HG02623 (cell line): ENCODE results near the gene PPP1R14B.

Source experiments
- ATAC-seq: cut with Tn5 transposase; IDR thresholded peaks from one replicate; pipeline ENCODE4 v1.9.1; 2021; ENCODE audit warnings: moderate library complexity; ENCODE audit not compliant: unreplicated experiment

The PPP1R14B gene

DNA sequence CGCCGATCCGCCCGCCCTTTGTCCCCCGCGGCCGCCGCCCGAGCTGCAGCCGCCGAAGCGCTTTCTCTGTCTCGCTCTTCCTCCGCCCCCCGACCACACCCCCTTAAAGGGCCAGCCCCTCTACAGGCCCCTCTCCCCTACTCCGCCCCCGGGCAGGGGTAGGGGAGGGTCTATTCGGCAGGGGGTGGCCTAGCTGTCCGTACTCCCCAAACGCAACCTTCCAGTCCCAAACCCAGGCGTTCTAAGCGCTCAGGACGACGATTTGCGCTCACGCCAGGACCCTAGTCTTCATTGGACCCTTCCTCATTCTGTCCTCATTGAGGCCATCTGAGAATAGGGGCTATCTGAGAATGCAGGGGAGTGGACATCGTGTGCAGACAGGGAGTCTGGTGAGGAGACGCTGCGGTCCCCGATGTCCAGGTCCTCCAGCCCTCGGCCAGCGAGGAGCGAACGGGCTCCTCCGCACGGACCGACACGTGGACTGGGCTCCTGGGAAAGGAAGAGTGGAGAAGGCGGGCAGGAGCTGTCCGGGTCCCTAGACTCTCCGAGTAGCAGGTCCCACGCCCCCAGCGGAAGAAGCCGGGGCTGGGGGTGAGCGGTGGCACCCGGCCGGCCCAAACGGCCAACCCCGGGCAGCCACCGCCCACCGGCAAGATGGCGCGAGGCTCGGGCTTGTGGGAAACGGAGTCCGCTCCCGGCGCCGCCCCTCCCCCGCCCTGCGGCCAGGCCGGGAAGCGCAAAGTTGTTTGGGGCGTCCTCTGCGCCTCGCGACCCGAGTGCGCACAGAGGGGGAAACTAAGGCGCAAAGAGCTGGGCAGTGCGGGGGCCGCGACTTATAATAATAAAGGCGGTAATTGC, at the start of gene PPP1R14B:
Gene PPP1R14B, minus strand, starts transcription at position 73 of the 858 bp plus-strand sequence. CDS start 270 bp downstream, outside the sequence.
- ATAC-seq: peak; percentile 29

- ATAC-seq: no peak
Observed at GRCh38 chr11:64296236-64296635, 49.5 kb upstream of the PPP1R14B start.

DNA sequence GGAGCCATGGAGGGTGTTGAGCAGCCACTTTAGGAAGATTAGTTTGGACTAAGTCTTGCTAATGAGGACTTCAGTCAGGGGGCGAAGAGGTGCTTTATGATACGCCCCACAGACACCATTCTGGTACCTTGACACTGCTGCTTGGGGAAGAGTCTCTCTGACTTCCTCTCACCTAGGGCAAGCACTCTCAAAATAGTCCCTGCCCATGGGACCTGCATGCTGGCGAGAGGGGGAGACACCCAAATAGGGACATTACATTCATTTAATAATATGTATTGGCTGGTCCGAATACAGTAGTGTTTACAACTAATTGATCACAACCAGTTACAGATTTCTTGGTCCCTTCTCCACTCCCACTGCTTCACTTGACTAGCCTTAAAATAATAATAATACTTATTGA, 49.0 kb upstream of the PPP1R14B start:
- no peak for ATAC-seq

DNA sequence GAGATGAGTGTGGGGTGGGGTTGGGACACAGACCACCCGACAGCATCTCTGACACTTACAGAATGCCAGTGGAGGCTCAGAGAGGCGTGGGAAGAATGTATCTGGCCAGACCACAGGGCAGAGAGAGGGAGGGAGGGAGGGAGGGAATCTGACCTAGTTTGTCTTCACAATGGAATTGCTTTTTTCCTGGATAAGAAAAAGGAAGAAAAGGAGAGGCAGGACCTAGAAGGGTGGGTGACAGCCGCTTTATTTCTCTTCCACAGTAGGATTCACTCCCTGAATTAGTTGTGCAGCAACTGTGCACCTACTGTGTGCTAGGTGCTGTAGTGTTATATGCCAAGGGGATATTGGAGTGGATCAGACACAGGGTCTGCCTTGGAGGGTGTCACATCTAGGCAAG, 48.0 kb upstream of the PPP1R14B start:
- no peak for ATAC-seq

DNA sequence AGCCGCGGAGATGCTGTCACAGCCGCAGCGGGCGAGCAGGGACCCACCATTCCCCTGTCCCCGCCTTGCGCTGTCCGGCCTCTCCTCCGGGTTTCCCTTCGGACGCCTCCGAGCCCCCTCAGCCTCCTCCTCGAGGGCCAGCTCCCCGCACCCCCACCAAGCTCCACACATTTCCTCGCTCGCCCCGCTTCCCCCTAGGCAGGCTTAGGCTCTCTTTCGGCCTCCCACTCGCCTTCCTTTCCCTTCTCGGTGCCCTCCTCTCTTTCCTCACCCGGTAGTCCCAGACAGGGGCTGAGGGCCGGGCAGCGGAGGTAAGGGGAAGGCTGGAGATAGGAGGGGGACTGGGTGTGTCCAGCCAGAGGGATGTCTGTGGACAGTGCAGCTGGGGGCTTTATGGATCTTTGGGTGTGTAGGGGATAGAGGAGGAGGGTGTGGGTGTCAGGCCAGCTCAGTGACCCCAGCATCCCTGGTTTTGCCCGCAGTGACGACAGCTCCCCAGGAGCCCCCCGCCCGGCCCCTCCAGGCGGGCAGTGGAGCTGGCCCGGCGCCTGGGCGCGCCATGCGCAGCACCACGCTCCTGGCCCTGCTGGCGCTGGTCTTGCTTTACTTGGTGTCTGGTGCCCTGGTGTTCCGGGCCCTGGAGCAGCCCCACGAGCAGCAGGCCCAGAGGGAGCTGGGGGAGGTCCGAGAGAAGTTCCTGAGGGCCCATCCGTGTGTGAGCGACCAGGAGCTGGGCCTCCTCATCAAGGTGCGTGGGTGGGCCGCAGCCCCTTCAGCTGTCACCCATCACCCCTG, 45.9 kb upstream of the PPP1R14B start:
- ATAC-seq: no peak

DNA sequence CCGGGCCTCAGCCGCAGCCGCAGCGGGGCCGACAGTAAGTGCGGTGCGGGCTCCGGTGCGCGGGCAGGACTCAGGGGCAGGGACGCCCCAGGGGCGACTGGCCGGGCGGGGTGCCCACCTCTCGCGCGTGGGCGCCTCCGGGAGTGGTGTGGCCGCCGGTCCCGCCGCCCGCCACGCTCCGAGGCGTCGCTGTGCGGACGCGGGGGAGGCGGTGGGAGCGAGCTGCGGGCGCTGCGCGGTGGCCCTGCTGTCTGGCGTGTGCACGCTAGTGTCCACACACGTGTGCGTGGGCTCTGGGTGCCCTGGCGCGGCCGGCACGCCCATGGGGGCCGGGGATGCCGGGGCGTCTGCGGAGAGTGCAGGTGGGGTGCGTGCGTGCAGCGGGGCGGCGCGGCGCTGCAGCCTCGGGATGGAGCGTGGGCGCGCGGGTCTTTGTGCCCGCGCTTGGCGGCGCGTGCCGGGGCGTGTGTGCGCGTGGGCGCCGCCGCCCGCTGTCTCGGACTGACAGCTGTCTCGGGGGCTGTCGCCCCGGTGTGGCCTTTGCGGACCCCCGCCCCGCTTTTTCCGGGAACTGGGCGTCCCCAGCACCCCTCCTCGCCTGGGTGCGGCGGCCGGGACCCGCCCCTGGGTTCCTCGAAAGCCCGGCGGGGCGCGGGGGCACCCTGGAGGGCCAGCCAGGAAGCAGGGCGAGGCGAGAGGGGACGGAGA, 45.2 kb upstream of the PPP1R14B start:
- ATAC-seq: no peak

DNA sequence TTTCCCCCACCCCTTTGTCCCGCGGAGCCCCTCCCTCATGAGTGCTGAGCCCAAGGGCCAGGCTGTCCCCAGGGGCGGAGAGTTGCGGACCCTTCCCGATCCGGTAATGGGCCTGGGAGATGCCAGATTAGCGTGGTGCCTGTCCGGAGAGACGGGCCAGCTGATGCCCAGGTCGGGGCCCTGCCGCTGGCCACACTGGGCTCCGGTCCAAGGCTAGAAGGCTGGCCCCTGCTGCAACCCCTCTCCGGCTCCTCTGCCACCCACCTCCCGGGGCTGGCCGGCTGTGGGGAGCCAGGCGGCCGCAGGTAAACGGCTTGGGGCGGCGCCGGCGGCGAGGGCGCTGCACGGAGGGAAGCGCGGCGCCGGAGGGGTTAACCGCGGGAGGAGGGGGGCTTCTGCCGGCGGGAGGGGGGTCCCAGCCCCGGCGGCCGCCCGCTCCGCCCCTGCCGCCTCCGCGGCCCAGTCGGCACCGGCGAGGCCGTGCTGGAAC, 44.6 kb upstream of the PPP1R14B start, which contains the start of gene KCNK4:
Gene KCNK4, plus strand, starts transcription at position 41 of the 490 bp plus-strand sequence. CDS start 1,717 bp downstream, outside the sequence.
- no peak for ATAC-seq

DNA sequence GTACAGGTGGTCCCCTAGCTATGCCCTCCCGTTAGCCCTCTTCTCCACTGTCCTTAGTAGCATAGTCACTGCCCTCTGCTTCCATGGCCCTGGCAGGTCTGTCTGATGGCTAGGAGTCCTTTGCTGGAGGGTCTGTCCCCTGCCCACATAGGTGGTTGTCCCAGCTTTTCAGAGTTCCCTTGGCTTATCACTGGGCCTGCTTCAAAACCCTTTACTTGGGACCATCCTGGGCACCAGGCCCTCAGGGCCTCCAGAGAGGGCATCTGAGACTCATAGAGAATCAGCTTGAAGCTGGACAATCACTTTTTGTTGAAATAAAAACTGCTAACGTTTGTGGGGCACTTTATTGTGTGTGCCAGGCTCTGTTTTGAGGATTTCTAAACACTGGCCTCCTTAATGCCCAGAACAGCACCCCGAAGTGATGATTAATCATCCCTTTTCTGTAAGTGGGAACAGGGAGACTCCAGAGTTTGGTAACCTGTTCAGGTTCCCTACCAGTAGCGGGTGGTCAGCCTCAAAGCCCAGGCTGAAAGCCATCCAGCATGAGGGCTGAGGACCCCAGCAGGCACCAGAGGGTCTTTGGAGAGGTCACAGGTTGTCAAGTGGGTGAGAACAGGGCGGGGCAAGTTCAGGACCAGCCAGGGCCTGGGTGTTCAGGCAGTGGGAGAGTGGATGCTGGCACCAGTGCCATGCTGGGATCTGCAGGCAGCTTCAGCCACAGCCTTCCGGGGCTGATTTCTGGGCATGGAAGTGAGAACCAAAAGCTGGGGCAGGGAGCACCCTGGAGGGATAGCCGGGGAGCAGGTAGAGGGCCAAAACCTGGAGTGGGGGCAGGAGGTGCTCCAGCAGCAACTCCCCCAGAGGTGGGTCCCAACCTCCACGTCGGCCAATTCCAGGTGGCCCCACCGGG, 43.9 kb upstream of the PPP1R14B start:
- no peak for ATAC-seq

- ATAC-seq: no peak
Observed at GRCh38 chr11:64289002-64289564, 42.3 kb upstream of the PPP1R14B start.

DNA sequence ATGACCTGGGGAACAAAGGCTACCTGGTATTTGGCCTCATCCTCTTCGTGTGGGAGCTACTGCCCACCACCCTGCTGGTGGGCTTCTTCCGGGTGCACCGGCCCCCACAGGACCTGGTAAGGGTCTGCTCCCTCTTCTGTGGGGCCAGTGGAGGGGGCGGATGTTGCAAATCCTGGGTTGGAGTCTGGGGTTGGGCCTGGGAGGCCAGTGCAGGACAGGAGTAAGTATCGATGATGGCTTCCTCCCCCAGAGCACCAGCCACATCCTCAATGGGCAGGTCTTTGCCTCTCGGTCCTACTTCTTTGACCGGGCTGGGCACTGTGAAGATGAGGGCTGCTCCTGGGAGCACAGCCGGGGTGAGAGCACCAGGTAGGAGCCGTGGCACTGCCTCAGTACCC, 41.6 kb upstream of the PPP1R14B start:
- ATAC-seq: no peak

DNA sequence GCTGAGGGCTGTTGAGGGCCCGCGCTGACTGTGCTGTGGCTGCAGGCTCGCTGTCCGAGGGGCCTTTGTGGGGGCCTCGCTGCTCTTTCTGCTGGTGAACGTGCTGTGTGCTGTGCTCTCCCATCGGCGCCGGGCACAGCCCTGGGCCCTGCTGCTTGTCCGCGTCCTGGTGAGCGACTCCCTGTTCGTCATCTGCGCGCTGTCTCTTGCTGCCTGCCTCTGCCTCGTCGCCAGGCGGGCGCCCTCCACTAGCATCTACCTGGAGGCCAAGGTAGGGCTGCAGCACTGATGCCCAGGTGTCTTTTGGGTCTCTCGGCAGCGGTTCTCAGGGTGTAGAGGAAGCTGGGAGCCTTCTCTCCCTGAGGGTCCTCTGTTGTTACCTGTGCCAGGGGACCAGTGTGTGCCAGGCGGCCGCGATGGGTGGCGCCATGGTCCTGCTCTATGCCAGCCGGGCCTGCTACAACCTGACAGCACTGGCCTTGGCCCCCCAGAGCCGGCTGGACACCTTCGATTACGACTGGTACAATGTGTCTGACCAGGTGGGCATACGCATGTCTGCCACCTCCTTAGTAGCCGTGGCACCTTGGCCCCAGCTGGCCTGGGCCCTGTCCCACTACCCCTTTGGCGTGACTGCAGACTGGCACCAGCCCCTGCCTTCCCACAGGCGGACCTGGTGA, 41.1 kb upstream of the PPP1R14B start:
- no peak for ATAC-seq

DNA sequence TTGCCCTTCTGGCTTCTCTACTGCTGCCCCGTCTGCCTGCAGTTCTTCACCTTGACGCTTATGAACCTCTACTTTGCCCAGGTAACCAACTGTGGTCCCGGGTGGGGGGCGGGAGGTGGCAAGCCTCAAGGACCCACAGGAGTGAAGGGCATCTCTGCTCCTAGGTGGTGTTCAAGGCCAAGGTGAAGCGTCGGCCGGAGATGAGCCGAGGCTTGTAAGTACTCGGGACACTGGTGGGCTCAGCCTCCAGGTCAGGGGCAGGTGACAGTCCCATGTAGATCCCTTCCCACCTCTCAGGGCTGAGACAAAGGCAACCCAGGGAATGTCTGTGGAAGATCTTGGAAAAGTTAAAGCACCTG, 40.0 kb upstream of the PPP1R14B start:
- no peak for ATAC-seq

GRCh38 chr11:64285885-64286800, 39.4 kb upstream of the PPP1R14B start:
- no peak for ATAC-seq

GRCh38 chr11:64284962-64285884, 38.5 kb upstream of the PPP1R14B start, which contains the start of gene GPR137:
GPR137 (plus strand) TSS chr11:64285848; CDS start chr11:64286525, 677 bp downstream.
- ATAC-seq: peak; percentile 50

- peak; percentile 54 for ATAC-seq
Observed at GRCh38 chr11:64284048-64284961, 37.6 kb upstream of the PPP1R14B start, which contains the start of gene BAD. BAD (minus strand) TSS chr11:64284665; CDS start chr11:64284368, 297 bp downstream.

- ATAC-seq: no peak
Observed at GRCh38 chr11:64283092-64283491, 36.3 kb upstream of the PPP1R14B start.
